ENCODE measurements around the gene FCGR3A. TPM values are rescaled to one million over a fixed set of nuclear protein-coding genes. Genes with fewer than 3 reads are reported as not detected.

The FCGR3A gene
- total RNA-seq, 1 donor from 2014 or later: 0.17 TPM

GRCh38 chr1:161499099-161500039 lies 50.2 kb downstream of the FCGR3A start:
- no peak overlapping the region for H3K27ac Mint-ChIP-seq

GRCh38 chr1:161498646-161499045 lies 51.0 kb downstream of the FCGR3A start:
- no peaks in the 10 kb centered on the region for H3K4me1 Mint-ChIP-seq (ENCODE audit: unreplicated experiment)
- H3K27ac Mint-ChIP-seq: no peak overlapping the region
- TF ChIP-seq CTCF (conservative IDR thresholded peaks at IDR 0.05): no peak
- H3K9me3 Mint-ChIP-seq: no peaks in the 10 kb centered on the region
- H3K4me3 Mint-ChIP-seq: no peak overlapping the region
- no peak for DNase-seq (ENCODE audit: extremely low spot score, unreplicated experiment)
- no peaks in the 10 kb centered on the region for H3K36me3 Mint-ChIP-seq
- H3K27me3 Mint-ChIP-seq: peaks cover 90% of the 10 kb centered on the region

More at GRCh38 chr1:161499099-161500039, 50.2 kb downstream of the FCGR3A start:
- DNase-seq (ENCODE audit: extremely low spot score, unreplicated experiment): no peak
- H3K9me3 Mint-ChIP-seq: no peaks in the 10 kb centered on the region
- no peaks in the 10 kb centered on the region for H3K36me3 Mint-ChIP-seq
- no peak for TF ChIP-seq CTCF (conservative IDR thresholded peaks at IDR 0.05)
- peaks cover 87% of the 10 kb centered on the region for H3K27me3 Mint-ChIP-seq
- no peaks in the 10 kb centered on the region for H3K4me1 Mint-ChIP-seq (ENCODE audit: unreplicated experiment)
- no peak overlapping the region for H3K4me3 Mint-ChIP-seq

- Mint-ChIP-seq H3K4me1 (ENCODE audit: unreplicated experiment) (no peaks in the 10 kb centered on the region), H3K27me3 (peaks cover 89% of the 10 kb centered on the region), H3K36me3 (no peaks in the 10 kb centered on the region), H3K27ac (no peak overlapping the region), H3K9me3 (no peaks in the 10 kb centered on the region), H3K4me3 (no peak overlapping the region)
- TF ChIP-seq CTCF (conservative IDR thresholded peaks at IDR 0.05): no peak
- DNase-seq (ENCODE audit: extremely low spot score, unreplicated experiment): no peak
Observed at GRCh38 chr1:161497961-161498360, 51.7 kb downstream of the FCGR3A start.

- no peak overlapping the region for H3K27ac Mint-ChIP-seq
- H3K27me3 Mint-ChIP-seq: peaks cover 91% of the 10 kb centered on the region
- H3K36me3 Mint-ChIP-seq: no peaks in the 10 kb centered on the region
- H3K4me3 Mint-ChIP-seq: no peak overlapping the region
- no peak for DNase-seq (ENCODE audit: extremely low spot score, unreplicated experiment)
- H3K4me1 Mint-ChIP-seq (ENCODE audit: unreplicated experiment): no peaks in the 10 kb centered on the region
- H3K9me3 Mint-ChIP-seq: no peaks in the 10 kb centered on the region
- no peak for TF ChIP-seq CTCF (conservative IDR thresholded peaks at IDR 0.05)
Observed at GRCh38 chr1:161495490-161495889, 54.1 kb downstream of the FCGR3A start.

- no peak for DNase-seq (ENCODE audit: extremely low spot score, unreplicated experiment)
- H3K27ac Mint-ChIP-seq: no peak overlapping the region
- H3K27me3 Mint-ChIP-seq: peaks cover 91% of the 10 kb centered on the region
- no peaks in the 10 kb centered on the region for H3K4me1 Mint-ChIP-seq (ENCODE audit: unreplicated experiment)
- no peak for TF ChIP-seq CTCF (conservative IDR thresholded peaks at IDR 0.05)
- H3K4me3 Mint-ChIP-seq: no peak overlapping the region
- H3K9me3 Mint-ChIP-seq: no peaks in the 10 kb centered on the region
- no peaks in the 10 kb centered on the region for H3K36me3 Mint-ChIP-seq
Observed at GRCh38 chr1:161494091-161494735, 55.4 kb downstream of the FCGR3A start.
